ENCODE results near the gene NSUN6.

The NSUN6 gene

GRCh38 chr10:18651324-18652007, at the start of gene NSUN6:
Gene NSUN6, minus strand, starts transcription at chr10:18651587. Its CDS starts 384 bp downstream, at chr10:18651203.
- peak; percentile 92 for DNase-seq (ENCODE audit: low read depth)

- DNase-seq (ENCODE audit: low read depth) = no peak
Measured at GRCh38 chr10:18699849-18700840, 48.8 kb upstream of the NSUN6 start.

GRCh38 chr10:18690541-18690940, 39.2 kb upstream of the NSUN6 start:
- DNase-seq (ENCODE audit: low read depth) = no peak

- DNase-seq (ENCODE audit: low read depth) = peak; percentile 42
Measured at GRCh38 chr10:18689498-18689897, 38.1 kb upstream of the NSUN6 start.

- no peak for DNase-seq (ENCODE audit: low read depth)
Measured at GRCh38 chr10:18687706-18688105, 36.3 kb upstream of the NSUN6 start.

GRCh38 chr10:18687195-18687594, 35.8 kb upstream of the NSUN6 start:
- DNase-seq (ENCODE audit: low read depth) = no peak

GRCh38 chr10:18685555-18685954, 34.2 kb upstream of the NSUN6 start:
- DNase-seq (ENCODE audit: low read depth) = no peak

GRCh38 chr10:18684953-18685352, 33.6 kb upstream of the NSUN6 start:
- peak; percentile 27 for DNase-seq (ENCODE audit: low read depth)

GRCh38 chr10:18684416-18684815, 33.0 kb upstream of the NSUN6 start:
- no peak for DNase-seq (ENCODE audit: low read depth)

GRCh38 chr10:18683427-18683826, 32.0 kb upstream of the NSUN6 start:
- peak; percentile 77 for DNase-seq (ENCODE audit: low read depth)

- DNase-seq (ENCODE audit: low read depth) = peak; percentile 75
Measured at GRCh38 chr10:18681971-18682411, 30.6 kb upstream of the NSUN6 start.

GRCh38 chr10:18681366-18681765, 30.0 kb upstream of the NSUN6 start:
- peak; percentile 34 for DNase-seq (ENCODE audit: low read depth)

GRCh38 chr10:18680754-18681153, 29.4 kb upstream of the NSUN6 start:
- no peak for DNase-seq (ENCODE audit: low read depth)

GRCh38 chr10:18675086-18675801, 23.9 kb upstream of the NSUN6 start:
- no peak for DNase-seq (ENCODE audit: low read depth)

GRCh38 chr10:18668026-18668425, 16.6 kb upstream of the NSUN6 start:
- DNase-seq (ENCODE audit: low read depth) = no peak

- DNase-seq (ENCODE audit: low read depth) = peak; percentile 87
Measured at GRCh38 chr10:18666810-18667209, 15.4 kb upstream of the NSUN6 start.

GRCh38 chr10:18665815-18666558, 14.6 kb upstream of the NSUN6 start:
- peak; percentile 65 for DNase-seq (ENCODE audit: low read depth)

- DNase-seq (ENCODE audit: low read depth) = no peak
Measured at GRCh38 chr10:18664841-18665478, 13.6 kb upstream of the NSUN6 start.

GRCh38 chr10:18660816-18661431, 9.5 kb upstream of the NSUN6 start:
- DNase-seq (ENCODE audit: low read depth) = no peak

- peak; percentile 46 for DNase-seq (ENCODE audit: low read depth)
Measured at GRCh38 chr10:18659819-18660535, 8.6 kb upstream of the NSUN6 start.
